Measurements from ENCODE around the gene KRT17. TPM values are rescaled to one million over a fixed set of nuclear protein-coding genes. Genes with fewer than 3 reads are reported as not detected.

Gene KRT17
- total and polyA plus RNA-seq, 10 of the 15 experiments (the other 5 are each of a cell fraction or from before 2014, with no cell fraction given), result 0.47 to 30.0 (median 2.5) TPM

GRCh38 chr17:41666237-41666641 lies 41.9 kb upstream of the KRT17 start (continued):
- TF ChIP-seq PRDM15 (CRISPR knock-in tag; IDR thresholded peaks at IDR 0.05) (no peak), ZNF217 (IDR thresholded peaks at IDR 0.05) (no peak), MTA2 (IDR thresholded peaks at IDR 0.05; ENCODE audit: low read depth) (no peak), IKZF2 (IDR thresholded peaks at IDR 0.05) (no peak; a peak in 2 of 4 replicates), POLR2AphosphoS5 (IDR thresholded peaks at IDR 0.05; ENCODE audit: low read length) (no peak), FOS (IDR thresholded peaks at IDR 0.05; ENCODE audit: borderline replicate concordance, extremely low read depth, insufficient read length) (no peak), ELK1 (IDR thresholded peaks at IDR 0.05; ENCODE audit: low read depth, low read length) (no peak; the same call in 1 of the 2 replicates), RAD51 (IDR thresholded peaks at IDR 0.05) (no peak), E2F4 (IDR thresholded peaks at IDR 0.05; ENCODE audit: low read depth, low read length) (no peak), SKIL (IDR thresholded peaks at IDR 0.05; ENCODE audit: low read depth, poor library complexity, severe bottlenecking) (no peak), CREM (IDR thresholded peaks at IDR 0.05; ENCODE audit: low read depth) (no peak; the same call in 1 of the 2 replicates), CHD1 (IDR thresholded peaks at IDR 0.05; ENCODE audit: low read depth, low read length) (no peak), BMI1 (IDR thresholded peaks at IDR 0.05; ENCODE audit: borderline replicate concordance) (peak; percentile 89), MEF2A (IDR thresholded peaks at IDR 0.05; ENCODE audit: insufficient read depth, low read depth, low read length) (no peak), BCL3 (IDR thresholded peaks at IDR 0.05; ENCODE audit: borderline replicate concordance, insufficient read depth, low read depth, low read length, poor library complexity, severe bottlenecking) (no peak), FOXM1 (IDR thresholded peaks at IDR 0.05; ENCODE audit: low read depth, low read length) (no peak), SPI1 (IDR thresholded peaks at IDR 0.05; ENCODE audit: borderline replicate concordance, insufficient read depth, low read depth, low read length) (no peak), YBX1 (IDR thresholded peaks at IDR 0.05) (no peak), PML (IDR thresholded peaks at IDR 0.05; ENCODE audit: low read length) (no peak), SRF (IDR thresholded peaks at IDR 0.05; ENCODE audit: low read depth in 2 of 2, low read length in 2 of 2) (no peak)
